ENCODE results near the gene ENTPD8.
A peak's percentile ranks its signal among the peaks of the same experiment; 100 is the strongest.
"Not testable (repeated sequence)": the region's sequence is repeated elsewhere in the genome, so short reads cannot be mapped to it uniquely, and the experiment has no call there.

Gene ENTPD8

DNA sequence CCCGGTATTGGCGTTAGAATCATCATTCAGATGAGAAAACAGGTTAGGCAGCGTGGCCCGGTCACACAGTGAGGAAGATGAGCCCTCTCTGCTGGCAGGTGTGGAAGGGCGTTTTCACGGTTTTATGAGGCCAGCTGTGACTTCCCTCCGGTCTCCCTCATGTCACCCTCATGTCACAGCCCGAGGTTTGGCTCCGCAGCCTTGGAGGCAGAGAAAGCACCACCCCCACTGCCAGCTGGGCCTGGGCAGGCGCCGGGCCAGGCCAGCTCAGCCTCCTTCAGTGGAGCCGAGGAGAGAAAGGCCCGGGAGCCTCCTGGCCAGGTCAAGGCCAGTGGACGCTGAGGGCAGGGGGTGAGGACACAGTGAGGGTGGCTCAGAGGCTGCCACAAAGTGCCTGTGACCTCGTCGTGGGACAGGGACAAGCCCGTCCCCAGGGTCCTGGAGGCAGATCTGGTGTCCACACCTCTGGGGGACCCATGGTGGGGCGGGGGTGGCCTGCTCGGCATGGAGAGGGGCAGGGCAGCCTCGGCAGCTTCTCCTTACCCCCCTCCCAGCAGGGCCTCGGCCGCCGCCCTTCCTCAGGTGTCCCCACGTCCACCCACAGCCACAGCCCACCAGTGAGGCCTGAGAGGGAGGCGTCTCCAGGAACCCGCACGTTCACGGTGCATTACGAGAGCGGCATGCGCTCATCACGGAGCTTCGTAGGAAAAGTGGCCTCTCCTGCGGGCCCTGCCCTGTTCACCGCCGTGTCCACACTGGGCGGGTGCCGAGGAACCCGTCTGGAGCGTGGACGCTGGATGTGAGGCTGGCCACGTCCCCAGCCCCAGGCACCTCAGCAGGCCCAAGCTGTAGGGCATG, 50.4 kb downstream of the ENTPD8 start:
- intact Hi-C loops (cut with micrococcal nuclease): no loop called here
- H3K36me3 Mint-ChIP-seq (ENCODE audit: low read depth): peaks cover 50% of the 10 kb centered on the region
- peaks cover 3% of the 10 kb centered on the region for H3K27me3 Mint-ChIP-seq
- no peak overlapping the region for H3K4me3 Mint-ChIP-seq
- no peaks in the 10 kb centered on the region for H3K9me3 Mint-ChIP-seq
- peaks cover 14% of the 10 kb centered on the region for H3K4me1 Mint-ChIP-seq (ENCODE audit: low read depth)
- no peak overlapping the region for H3K27ac Mint-ChIP-seq

DNA sequence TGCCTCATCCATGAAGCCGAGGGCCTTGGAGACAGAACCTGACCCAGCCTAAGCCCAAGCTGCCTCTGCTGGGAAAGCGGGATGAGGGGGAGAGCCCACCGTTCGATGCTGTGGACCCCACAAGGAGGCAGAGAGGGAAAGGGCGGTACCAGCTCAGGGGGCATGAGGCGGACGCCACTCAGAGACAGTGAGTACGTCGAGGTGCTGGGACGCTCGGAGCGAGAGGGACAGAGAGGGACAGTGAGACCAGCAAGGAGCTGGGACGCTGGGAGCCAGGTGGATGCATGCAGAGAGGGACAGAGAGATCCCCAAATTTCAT, 51.8 kb downstream of the ENTPD8 start:
- Mint-ChIP-seq H3K9me3 (no peaks in the 10 kb centered on the region), H3K27me3 (peaks cover 3% of the 10 kb centered on the region), H3K27ac (no peak overlapping the region), H3K36me3 (ENCODE audit: low read depth) (peaks cover 41% of the 10 kb centered on the region), H3K4me3 (no peak overlapping the region), H3K4me1 (ENCODE audit: low read depth) (peaks cover 14% of the 10 kb centered on the region)
- intact Hi-C loops (cut with micrococcal nuclease): no loop called here

DNA sequence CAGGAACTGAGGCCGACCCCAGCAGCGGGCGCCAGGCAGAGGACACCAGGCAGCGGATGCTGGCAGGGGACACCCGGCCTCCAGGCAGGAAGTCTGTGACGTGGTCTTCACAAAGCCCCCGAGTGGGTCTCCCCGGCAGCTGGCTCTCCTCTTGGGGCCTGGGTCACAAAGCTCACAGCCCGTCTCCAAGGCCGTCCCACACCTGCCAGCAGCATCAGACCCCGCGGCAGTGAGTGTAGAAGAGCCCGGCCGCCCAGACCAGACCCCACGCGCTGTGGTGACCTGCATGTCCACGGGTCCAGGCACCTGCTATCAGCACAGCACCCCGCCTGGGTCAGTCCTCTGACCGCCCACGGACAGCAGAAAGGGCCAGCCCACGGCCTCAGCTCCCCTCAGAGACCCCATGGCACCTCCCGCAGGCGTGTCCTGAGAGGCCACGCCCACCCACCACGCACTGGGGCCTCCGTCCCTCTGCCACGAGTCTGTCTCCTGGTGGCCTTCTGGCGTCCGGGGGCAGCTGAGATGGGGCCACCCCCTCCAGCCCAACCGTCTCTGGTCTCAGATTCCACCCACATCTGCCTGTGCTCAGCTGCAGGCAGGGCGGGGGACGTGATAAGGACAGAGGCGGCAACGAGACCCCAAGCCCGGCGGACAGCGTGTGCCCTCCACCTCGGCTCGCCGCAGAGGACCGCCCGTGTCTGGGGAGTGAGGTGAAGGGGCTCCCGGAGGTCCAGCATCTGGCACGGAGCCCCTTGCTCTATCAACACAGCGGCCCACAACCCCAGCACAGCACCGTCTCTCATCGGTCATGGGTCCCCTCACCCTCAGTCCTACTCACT, 52.3 kb downstream of the ENTPD8 start:
- intact Hi-C loops (cut with micrococcal nuclease): no loop called here
- peaks cover 14% of the 10 kb centered on the region for H3K4me1 Mint-ChIP-seq (ENCODE audit: low read depth)
- peaks cover 3% of the 10 kb centered on the region for H3K27me3 Mint-ChIP-seq
- no peak overlapping the region for H3K4me3 Mint-ChIP-seq
- H3K9me3 Mint-ChIP-seq: no peaks in the 10 kb centered on the region
- H3K27ac Mint-ChIP-seq: no peak overlapping the region
- peaks cover 41% of the 10 kb centered on the region for H3K36me3 Mint-ChIP-seq (ENCODE audit: low read depth)

DNA sequence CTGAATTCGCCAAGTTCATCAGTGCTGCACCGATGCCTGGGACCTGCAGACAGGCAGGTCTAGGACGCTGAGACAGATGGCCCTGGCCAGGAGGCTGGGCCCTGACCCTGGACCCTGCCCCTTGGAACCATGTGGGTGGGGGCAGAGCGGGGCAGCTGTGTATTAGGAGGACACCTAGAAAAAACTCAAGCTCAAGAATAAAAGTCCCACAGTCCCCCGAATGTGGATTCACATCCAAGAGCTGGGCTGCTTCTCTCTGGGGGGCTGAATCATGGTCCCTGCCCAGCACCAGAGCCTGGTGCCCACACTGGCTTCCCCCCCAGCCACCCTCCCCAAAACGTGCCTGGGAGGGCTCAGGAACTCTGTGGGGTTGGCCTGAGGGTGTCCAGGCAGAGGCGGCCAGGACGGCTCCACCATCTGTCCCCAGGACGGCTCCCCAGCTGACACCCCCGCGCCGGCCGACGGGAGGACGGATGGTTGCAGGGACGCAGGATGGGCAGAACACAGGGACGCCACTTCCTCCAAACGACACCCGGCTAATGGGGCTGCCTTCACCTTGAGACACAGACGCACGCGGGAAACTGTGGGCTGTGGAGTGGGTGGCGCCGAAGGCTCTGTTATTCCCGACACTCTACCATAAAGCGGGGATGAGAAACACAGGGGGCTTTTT, 53.1 kb downstream of the ENTPD8 start:
- H3K27me3 Mint-ChIP-seq: peaks cover 3% of the 10 kb centered on the region
- peaks cover 33% of the 10 kb centered on the region for H3K36me3 Mint-ChIP-seq (ENCODE audit: low read depth)
- intact Hi-C loops (cut with micrococcal nuclease): no loop called here
- peaks cover 14% of the 10 kb centered on the region for H3K4me1 Mint-ChIP-seq (ENCODE audit: low read depth)
- peak overlapping the region; percentile 68 for H3K27ac Mint-ChIP-seq
- H3K9me3 Mint-ChIP-seq: no peaks in the 10 kb centered on the region
- no peak overlapping the region for H3K4me3 Mint-ChIP-seq

DNA sequence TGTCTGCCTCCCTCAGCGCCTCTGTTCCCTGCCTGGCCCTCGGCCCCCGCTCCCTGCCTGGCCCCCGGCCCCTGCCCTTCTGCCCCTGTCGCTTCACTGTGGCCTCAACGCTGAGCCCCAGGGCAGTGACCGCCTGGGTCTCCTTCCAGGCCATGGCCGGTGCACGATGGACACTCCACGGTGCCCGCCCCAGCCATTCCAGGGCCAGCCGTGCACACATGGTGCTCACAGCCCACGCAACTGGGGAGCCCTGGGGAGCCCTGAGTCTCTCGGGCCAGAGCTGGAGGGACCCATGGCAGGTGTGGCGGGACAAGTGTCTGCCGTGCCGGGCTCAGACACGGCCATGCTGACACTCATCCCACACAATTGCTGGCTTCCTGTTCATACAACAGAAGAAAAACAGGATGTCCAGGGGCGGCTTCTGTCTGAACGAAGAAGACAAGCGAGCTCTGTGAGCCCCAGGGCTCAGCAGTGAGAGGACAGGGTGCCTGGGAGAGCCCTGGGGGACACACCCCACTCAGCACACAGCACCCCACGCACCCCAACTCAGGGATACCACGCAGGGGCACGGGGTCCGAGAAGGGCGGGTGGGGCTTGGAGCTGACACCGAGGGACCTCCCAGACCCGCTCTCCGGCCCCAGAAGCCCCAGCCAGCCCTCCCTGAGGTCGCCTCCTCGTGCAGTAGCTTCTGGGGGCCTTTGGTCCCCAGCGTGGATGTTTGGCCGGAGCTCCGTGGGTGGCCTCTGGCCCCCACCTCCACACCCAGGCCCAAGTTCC, 53.9 kb downstream of the ENTPD8 start:
- H3K27me3 Mint-ChIP-seq: peaks cover 3% of the 10 kb centered on the region
- peaks cover 26% of the 10 kb centered on the region for H3K36me3 Mint-ChIP-seq (ENCODE audit: low read depth)
- H3K27ac Mint-ChIP-seq: peak overlapping the region; percentile 68
- intact Hi-C loops (cut with micrococcal nuclease): no loop called here
- no peaks in the 10 kb centered on the region for H3K9me3 Mint-ChIP-seq
- H3K4me3 Mint-ChIP-seq: no peak overlapping the region
- H3K4me1 Mint-ChIP-seq (ENCODE audit: low read depth): peaks cover 14% of the 10 kb centered on the region

DNA sequence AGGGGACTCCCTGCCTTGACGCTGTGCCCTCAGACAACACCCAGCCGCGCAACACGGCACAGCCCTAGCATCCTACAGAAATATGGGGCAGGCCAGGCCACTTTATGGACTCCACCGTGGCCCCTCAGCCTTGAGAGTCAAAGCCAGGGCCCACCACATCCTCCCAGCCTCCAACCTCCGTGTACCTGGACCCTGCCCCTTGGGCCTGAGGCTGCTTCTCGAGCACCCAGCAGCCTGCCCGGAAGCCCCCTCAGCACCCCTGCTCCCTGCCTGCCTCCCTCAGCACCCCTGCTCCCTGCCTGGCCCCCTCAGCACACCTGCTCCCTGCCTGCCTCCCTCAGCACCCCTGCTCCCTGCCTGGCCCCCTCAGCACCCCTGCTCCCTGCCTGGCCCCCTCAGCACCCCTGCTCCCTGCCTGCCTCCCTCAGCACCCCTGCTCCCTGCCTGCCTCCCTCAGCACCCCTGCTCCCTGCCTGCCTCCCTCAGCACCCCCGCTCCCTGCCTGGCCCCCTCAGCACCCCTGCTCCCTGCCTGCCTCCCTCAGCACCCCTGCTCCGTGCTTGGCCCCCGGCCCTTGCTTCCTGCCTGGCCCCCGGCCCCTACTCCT, 54.5 kb downstream of the ENTPD8 start:
- H3K9me3 Mint-ChIP-seq; H3K4me3 Mint-ChIP-seq; intact Hi-C loops (cut with micrococcal nuclease); H3K27me3 Mint-ChIP-seq: not testable (repeated sequence)
- peak overlapping the region; percentile 68 for H3K27ac Mint-ChIP-seq
- H3K36me3 Mint-ChIP-seq (ENCODE audit: low read depth): peaks cover 19% of the 10 kb centered on the region
- peaks cover 14% of the 10 kb centered on the region for H3K4me1 Mint-ChIP-seq (ENCODE audit: low read depth)

DNA sequence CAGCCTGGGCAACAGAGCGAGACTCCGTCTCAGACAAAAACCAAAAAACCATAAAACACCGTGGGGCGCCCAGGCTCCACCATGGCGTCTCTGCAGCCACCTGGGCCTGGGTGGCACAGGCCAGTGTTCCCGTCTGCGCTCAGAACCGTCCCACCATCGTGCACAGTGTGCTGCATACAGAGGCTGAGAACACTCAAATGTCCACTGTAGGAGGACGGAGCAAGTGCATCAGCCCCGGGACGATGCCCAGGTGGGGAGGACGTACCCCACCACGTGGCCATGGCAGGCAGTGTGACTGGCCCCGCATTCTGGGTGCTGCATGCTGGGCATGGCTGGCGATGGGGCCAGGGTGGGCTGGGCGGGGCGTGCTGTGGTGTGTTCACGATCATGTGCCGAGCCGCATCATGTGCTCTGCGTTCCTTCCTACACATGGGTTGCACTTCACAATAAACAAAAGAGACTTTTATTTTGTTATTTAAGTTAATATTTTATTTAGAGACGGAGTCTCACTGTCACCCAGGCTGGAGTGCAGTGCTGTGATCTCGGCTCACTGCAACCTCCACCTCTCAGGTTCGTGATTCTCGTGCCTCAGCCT, 56.0 kb downstream of the ENTPD8 start:
- intact Hi-C loops (cut with micrococcal nuclease): no loop called here
- Mint-ChIP-seq H3K36me3 (ENCODE audit: low read depth) (peaks cover 19% of the 10 kb centered on the region), H3K4me1 (ENCODE audit: low read depth) (peaks cover 14% of the 10 kb centered on the region), H3K27ac (no peak overlapping the region), H3K27me3 (peaks cover 3% of the 10 kb centered on the region), H3K4me3 (no peak overlapping the region), H3K9me3 (no peaks in the 10 kb centered on the region)
